Skin of body (tissue), 2 donors: ENCODE results near the gene SMC6. TPM values are rescaled to one million over a fixed set of nuclear protein-coding genes. Genes with fewer than 3 reads are reported as not detected.

Experiments used
- DNase-seq: peaks from one replicate; lab custom pipeline; 2025; lab: John Stamatoyannopoulos, UW
- total RNA-seq: library from RNA; depleted of rRNA; stranded (reverse); fragments of >200 nt; gene quantifications from one replicate; pipeline ENCODE4 v1.2.3, GENCODE V29; 2014

The SMC6 gene
- total RNA-seq, 1 donor from 2014 or later, result 23.8 TPM

- no peak for DNase-seq
Observed at GRCh38 chr2:17652681-17653394, 100.8 kb downstream of the SMC6 start.

DNA sequence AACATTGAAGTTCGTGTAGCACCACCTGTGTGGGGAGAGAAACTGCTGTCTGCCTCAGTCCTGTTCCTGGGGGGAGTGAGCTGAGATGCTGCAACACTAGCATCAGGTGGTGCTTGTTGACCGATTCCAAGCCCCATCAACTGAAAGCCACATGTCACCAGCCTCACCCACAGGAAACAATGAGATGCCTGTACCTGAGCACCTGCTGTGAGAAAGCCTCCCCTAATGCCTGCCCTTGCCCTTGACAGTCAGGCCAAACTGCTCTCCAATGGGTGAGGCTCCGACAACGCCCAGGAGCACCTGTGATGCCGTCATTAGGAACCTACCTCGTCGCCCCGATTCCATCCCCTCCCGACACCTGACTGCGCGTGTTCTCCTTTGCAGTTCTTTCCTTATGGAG lies 104.6 kb downstream of the SMC6 start:
- no peak for DNase-seq

- no peak for DNase-seq
Observed at GRCh38 chr2:17648581-17648980, 105.0 kb downstream of the SMC6 start.

GRCh38 chr2:17646838-17647701 lies 106.5 kb downstream of the SMC6 start:
- no peak for DNase-seq

- DNase-seq, result peak; percentile 68
Observed at GRCh38 chr2:17646081-17646554, 107.5 kb downstream of the SMC6 start.

DNA sequence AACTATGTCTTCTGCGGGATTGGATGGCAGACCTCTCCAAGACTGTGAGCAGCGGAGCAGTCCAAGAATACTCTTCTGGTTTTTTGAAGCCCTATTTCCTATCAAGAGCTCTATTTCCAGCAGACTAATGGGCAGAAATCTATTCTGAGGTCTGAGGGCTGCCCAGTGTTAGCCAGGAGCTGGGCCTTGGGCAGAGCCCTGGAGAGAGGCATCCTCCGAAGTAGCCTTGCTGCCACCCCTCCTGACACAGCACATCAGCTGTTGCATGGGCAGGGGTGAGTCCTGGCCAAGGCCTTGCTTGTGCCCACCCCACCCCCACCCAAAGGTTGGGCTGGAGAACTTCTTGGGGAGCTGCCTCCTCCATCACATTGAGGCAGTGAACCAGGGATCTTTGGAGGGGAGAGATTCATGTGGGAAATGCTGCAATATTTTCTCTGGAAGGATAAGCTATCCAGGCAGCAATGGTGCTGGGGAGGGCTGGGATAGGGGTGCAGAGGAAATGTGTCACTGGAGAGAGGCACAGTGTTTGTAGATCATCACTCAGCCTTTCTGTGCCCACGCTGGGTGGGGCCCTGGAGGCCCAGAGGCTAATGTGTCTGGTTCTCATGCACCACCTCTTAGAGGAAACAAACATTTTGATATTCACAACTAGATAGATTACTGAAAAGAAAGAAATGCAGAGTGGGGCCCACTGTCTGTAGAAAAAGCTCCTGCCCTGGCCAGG lies 108.5 kb downstream of the SMC6 start:
- no peak for DNase-seq

DNA sequence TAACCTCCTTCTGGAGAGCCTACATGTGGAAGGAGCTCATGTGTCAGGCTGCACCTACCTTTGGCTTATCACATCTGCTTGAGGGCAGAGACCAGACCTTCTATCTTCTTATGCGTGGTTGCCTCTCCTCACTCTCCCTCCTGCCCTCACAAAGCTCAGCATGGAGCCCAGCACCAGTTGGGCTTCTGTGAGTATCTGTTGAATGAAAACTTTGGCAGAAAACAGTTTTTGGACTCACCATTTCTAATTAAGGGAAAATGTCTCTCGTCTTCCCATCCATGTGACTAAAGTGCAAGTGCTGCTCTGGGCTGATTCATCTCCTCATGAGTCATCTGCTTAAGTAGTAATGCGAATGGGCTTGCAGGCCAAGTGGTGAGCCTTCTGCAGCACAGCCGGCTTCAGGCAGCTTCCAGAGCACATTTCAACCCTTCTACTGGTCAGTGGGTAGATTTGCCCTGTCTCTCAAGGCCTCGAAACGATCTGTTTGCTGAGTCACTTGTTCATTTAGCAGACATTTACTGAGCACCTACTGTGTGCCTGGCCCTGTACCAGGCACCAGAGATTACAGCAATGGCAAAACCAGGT lies 110.5 kb downstream of the SMC6 start:
- no peak for DNase-seq

- DNase-seq, result no peak
Observed at GRCh38 chr2:17640406-17640805, 113.2 kb downstream of the SMC6 start.

GRCh38 chr2:17638196-17638743 lies 115.3 kb downstream of the SMC6 start:
- no peak for DNase-seq

GRCh38 chr2:17637131-17637906 lies 116.3 kb downstream of the SMC6 start:
- no peak for DNase-seq

GRCh38 chr2:17636257-17636656 lies 117.4 kb downstream of the SMC6 start:
- DNase-seq, result no peak

DNA sequence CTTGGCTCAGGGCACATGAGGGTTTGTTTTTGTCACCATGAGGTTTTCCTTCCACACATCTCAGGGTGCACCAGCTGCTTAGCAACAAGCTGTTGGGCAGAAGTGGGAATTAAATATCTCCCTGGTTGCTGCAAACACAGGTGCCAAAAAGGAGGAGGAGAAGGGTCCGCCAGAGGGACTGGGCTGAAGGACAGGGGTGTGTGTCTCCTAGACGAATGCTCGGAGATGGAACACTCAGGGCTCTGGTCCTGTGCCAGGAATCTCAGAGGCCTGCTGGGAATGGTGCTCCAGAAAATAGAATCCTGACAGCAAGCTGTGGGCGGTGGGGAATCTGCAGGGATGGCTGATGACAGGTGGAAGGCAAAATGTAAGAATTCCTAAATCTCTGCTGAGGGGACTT lies 118.6 kb downstream of the SMC6 start:
- no peak for DNase-seq

- no peak for DNase-seq
Observed at GRCh38 chr2:17630089-17630488, 123.5 kb downstream of the SMC6 start.

- DNase-seq, result no peak
Observed at GRCh38 chr2:17628349-17629261, 125.0 kb downstream of the SMC6 start.

- DNase-seq, result no peak
Observed at GRCh38 chr2:17627434-17627833, 126.2 kb downstream of the SMC6 start.

DNA sequence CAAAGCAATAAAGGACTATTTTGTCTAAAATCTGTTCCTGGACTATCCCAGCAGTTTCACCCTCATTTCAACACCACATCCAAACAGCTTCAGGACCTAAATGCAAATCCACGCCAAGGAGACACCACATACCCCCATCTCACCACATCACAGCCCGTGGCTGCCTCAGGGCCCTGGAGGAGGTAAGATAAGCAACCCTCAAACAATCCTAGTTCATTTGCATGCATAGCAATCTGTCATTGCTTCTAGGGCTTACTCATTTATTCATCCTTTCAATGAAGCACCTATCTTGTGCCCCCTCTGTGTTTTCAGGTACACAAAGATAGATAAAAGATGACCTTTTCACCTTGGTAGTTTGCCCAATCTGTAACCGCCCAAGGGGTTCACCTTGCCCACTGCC lies 126.6 kb downstream of the SMC6 start:
- DNase-seq, result no peak

DNA sequence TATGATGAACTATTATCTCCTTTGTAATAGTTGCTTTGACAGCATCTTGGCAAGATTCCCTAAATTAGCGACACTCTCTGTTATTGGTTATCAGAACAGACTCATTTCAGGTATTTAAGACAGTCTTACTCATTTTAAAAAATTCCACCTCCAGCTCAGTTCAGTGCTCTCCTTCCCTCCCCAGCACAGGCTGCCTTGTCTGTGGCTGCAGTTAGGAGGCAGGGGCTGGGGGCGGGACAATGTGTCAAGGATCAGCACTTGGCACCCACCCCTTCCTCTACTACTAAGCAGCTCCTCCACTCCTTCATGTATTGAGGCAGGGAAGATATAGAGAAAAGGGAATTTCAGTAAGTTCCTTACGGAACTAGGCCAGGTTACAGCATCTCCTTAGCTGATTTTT lies 128.2 kb downstream of the SMC6 start:
- no peak for DNase-seq

- no peak for DNase-seq
Observed at GRCh38 chr2:17621781-17622180, 131.8 kb downstream of the SMC6 start.

DNA sequence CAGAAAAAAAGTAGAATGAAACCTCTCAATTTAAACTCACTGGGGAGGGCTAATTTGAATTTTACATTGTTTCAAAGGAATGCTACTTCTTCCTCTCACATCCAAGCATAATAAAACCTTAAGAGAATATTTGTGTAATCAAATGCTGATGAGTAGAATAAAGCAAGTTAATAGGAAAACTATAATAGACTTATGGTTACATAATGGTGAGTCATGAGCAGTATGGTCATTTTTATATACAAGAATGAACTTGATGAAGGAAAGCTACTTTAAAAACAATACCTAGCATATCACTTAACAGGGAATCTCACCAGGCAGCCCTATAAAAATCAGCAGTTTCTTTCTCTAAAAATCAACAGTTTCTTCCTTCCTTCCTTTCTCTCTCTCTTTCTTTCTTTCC lies 132.8 kb downstream of the SMC6 start:
- DNase-seq, result no peak
